Neural progenitor cell (in vitro differentiated cells): Measurements from ENCODE around the gene AMPH.
A peak's percentile ranks its signal among the peaks of the same experiment; 100 is the strongest.

Experiments
- EZH2 ChIP-seq: fragments of 200-600 bp; sonication (generic); IDR thresholded peaks from 2 replicates; pipeline ENCODE4 v1.6.1; 2017; ENCODE audit warnings: antibody characterized with exemption, mild to moderate bottlenecking, moderate library complexity
- EZH2phosphoT487 ChIP-seq: fragments of 200-600 bp; sonication (generic); IDR thresholded peaks from 2 replicates; pipeline ENCODE4 v1.6.1; 2017; ENCODE audit warnings: antibody characterized with exemption
- TF ChIP-seq, protein P1 (sequence below): fragments of 200-600 bp; sonication (generic); IDR thresholded peaks from 2 replicates; pipeline ENCODE4 v1.5.1; 2017; ENCODE audit warnings: antibody characterized with exemption, mild to moderate bottlenecking

DNA sequence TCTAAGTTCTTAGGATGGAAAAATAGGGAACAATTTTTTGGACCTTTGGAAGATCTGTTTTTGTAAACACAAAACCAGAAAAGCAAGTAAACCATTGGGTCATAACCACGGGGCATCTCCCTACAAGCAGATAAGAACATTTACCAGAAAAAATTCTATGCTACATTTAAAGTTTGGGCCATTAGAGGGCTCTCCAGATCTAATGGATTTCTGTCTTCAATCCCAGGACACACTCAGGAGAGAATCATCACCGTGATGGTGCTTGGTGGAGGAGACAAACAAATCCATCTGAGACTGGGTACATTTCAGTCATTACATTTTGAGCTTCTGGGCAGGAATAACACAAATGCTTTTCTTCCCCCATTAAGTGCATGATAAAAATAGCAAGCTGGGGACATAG lies 179.3 kb downstream of the AMPH start:
- TF ChIP-seq, protein P1, sequence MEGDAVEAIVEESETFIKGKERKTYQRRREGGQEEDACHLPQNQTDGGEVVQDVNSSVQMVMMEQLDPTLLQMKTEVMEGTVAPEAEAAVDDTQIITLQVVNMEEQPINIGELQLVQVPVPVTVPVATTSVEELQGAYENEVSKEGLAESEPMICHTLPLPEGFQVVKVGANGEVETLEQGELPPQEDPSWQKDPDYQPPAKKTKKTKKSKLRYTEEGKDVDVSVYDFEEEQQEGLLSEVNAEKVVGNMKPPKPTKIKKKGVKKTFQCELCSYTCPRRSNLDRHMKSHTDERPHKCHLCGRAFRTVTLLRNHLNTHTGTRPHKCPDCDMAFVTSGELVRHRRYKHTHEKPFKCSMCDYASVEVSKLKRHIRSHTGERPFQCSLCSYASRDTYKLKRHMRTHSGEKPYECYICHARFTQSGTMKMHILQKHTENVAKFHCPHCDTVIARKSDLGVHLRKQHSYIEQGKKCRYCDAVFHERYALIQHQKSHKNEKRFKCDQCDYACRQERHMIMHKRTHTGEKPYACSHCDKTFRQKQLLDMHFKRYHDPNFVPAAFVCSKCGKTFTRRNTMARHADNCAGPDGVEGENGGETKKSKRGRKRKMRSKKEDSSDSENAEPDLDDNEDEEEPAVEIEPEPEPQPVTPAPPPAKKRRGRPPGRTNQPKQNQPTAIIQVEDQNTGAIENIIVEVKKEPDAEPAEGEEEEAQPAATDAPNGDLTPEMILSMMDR = peak; percentile 52
- TF ChIP-seq EZH2 (no peak), EZH2phosphoT487 (no peak)
